ENCODE results near the gene SLC7A1. TPM values are rescaled to one million over a fixed set of nuclear protein-coding genes. Genes with fewer than 3 reads are reported as not detected.

SLC7A1 gene
- total RNA-seq, 4 donors from 2014 or later, result 7.3 to 17.9 (median 10.5) TPM

- TF ChIP-seq CTCF (IDR thresholded peaks at IDR 0.05; ENCODE audit: low read depth), result no peak
Observed at GRCh38 chr13:29514720-29515310, 80.7 kb downstream of the SLC7A1 start.

GRCh38 chr13:29513981-29514719, 81.3 kb downstream of the SLC7A1 start:
- no peak for TF ChIP-seq CTCF (IDR thresholded peaks at IDR 0.05; ENCODE audit: low read depth)

GRCh38 chr13:29513002-29513980, 82.2 kb downstream of the SLC7A1 start:
- no peak for TF ChIP-seq CTCF (IDR thresholded peaks at IDR 0.05; ENCODE audit: low read depth)

- TF ChIP-seq CTCF (IDR thresholded peaks at IDR 0.05; ENCODE audit: low read depth), result no peak
Observed at GRCh38 chr13:29511980-29512379, 83.5 kb downstream of the SLC7A1 start.

GRCh38 chr13:29511106-29511796, 84.2 kb downstream of the SLC7A1 start:
- TF ChIP-seq CTCF (IDR thresholded peaks at IDR 0.05; ENCODE audit: low read depth), result no peak

GRCh38 chr13:29510651-29511084, 84.8 kb downstream of the SLC7A1 start:
- TF ChIP-seq CTCF (IDR thresholded peaks at IDR 0.05; ENCODE audit: low read depth), result no peak

Data from subcutaneous adipose tissue (tissue), 4 donors.